Measurements from ENCODE around the gene ANAPC1.
"Not testable (repeated sequence)": the region's sequence is repeated elsewhere in the genome, so short reads cannot be mapped to it uniquely, and the experiment has no call there.

ANAPC1 gene

GRCh38 chr2:111729812-111730458 is 154.1 kb downstream of the ANAPC1 start:
- DNase-seq = not testable (repeated sequence)

- not testable (repeated sequence) for DNase-seq
Measured at GRCh38 chr2:111727611-111728110, 156.3 kb downstream of the ANAPC1 start.

GRCh38 chr2:111725742-111726141 is 158.3 kb downstream of the ANAPC1 start:
- DNase-seq = not testable (repeated sequence)

- not testable (repeated sequence) for DNase-seq
Measured at GRCh38 chr2:111719610-111720009, 164.4 kb downstream of the ANAPC1 start.
